CD4-positive, alpha-beta T cell (primary cell): ENCODE data around the gene SLC25A33. TPM values are rescaled to one million over a fixed set of nuclear protein-coding genes. Genes with fewer than 3 reads are reported as not detected.

Experiments used
- ATAC-seq: fragments of 200-7000 bp; cut with Tn5 transposase; one replicate; pipeline ENCODE4 v1.10.0; 2022; ENCODE audit warnings: mild to moderate bottlenecking; ENCODE audit not compliant: poor library complexity
- CTCF ChIA-PET: fragments of 350-600 bp; sonication (Branson Sonifier 250); formaldehyde crosslinking; loops from one replicate; lab custom pipeline; 2021; ENCODE audit warnings: antibody characterized with exemption, inconsistent platforms; lab: Charles Lee
- POLR2A ChIA-PET: fragments of 350-600 bp; sonication (Branson Sonifier 250); formaldehyde crosslinking; loops from one replicate; lab custom pipeline; 2021; ENCODE audit warnings: antibody characterized with exemption, inconsistent platforms; lab: Charles Lee
- DNase-seq, 14 experiments: peaks; one replicate each; pipeline ENCODE4 v3.0.0-alpha.2; 2013 to 2020; ENCODE audit warnings: mixed read lengths in 2 of 14
- H3K27ac ChIP-seq, 2 donors: one replicate each; pipeline versions ENCODE4 v1.5.1 to v1.7.0; 2013; ENCODE audit warnings: low read length in 2 of 2, low read depth in 1 of 2, mild to moderate bottlenecking in 1 of 2
- H3K27me3 ChIP-seq, 2 experiments: 1 replicate in 1 of 2; 2 replicates in 1 of 2; pipeline versions ENCODE4 v1.6.1 to v1.7.0; 2013; ENCODE audit warnings: low read length in 2 of 2, control low read depth in 1 of 2, mild to moderate bottlenecking in 1 of 2, moderate library complexity in 1 of 2; ENCODE audit not compliant: insufficient read depth in 2 of 2, control insufficient read depth in 1 of 2
- H3K36me3 ChIP-seq: one replicate; pipeline ENCODE4 v1.6.1; 2013; ENCODE audit warnings: low read length, control low read depth; ENCODE audit not compliant: insufficient read depth
- H3K4me1 ChIP-seq: one replicate; pipeline ENCODE4 v1.6.1; 2013; ENCODE audit warnings: low read length, control low read depth; ENCODE audit not compliant: insufficient read depth
- H3K4me3 ChIP-seq: one replicate; pipeline ENCODE4 v1.5.1; 2013; ENCODE audit warnings: mild to moderate bottlenecking, low read length, moderate library complexity
- H3K9me3 ChIP-seq, 2 experiments: 1 replicate in 1 of 2; 2 replicates in 1 of 2; pipeline versions ENCODE4 v1.6.1 to v1.7.0; 2013; ENCODE audit warnings: low read length in 2 of 2, mild to moderate bottlenecking in 2 of 2, control low read depth in 1 of 2, moderate library complexity in 1 of 2; ENCODE audit not compliant: control insufficient read depth in 1 of 2, insufficient read depth in 1 of 2
- H3K27ac Mint-ChIP-seq: one replicate; pipeline ENCODE4 v1.8.0; 2020; ENCODE audit warnings: mixed read lengths
- H3K27me3 Mint-ChIP-seq: one replicate; pipeline ENCODE4 v1.8.0; 2021; ENCODE audit warnings: mixed read lengths
- H3K36me3 Mint-ChIP-seq: one replicate; pipeline ENCODE4 v1.8.0; 2021; ENCODE audit warnings: low read depth, mixed read lengths
- H3K4me1 Mint-ChIP-seq: one replicate; pipeline ENCODE4 v1.8.0; 2021; ENCODE audit warnings: low read depth, mixed read lengths
- H3K4me3 Mint-ChIP-seq: one replicate; pipeline ENCODE4 v1.8.0; 2020; ENCODE audit warnings: mild to moderate bottlenecking, mixed read lengths
- H3K9me3 Mint-ChIP-seq: one replicate; pipeline ENCODE4 v1.8.0; 2020; ENCODE audit warnings: mixed read lengths
- CTCF ChIP-seq: fragments of 200-600 bp; IDR thresholded peaks from one replicate; pipeline ENCODE4 v1.8.0; 2022; ENCODE audit warnings: antibody characterized with exemption, mild to moderate bottlenecking
- intact Hi-C, 2 experiments: fragments of 100-400 bp; cut with DNase I in 1 of 2; cut with micrococcal nuclease in 1 of 2; formaldehyde crosslinking; loops; one replicate each; pipeline versions ENCODE4 v1.15.1 to v1.9.0; 2023 to 2025; cut with DNase I, micrococcal nuclease
- total RNA-seq, 174 experiments: library from RNA in 2 of 174; stranded (reverse) in 2 of 174; gene quantifications; one replicate each; pipeline ENCODE4 v1.2.3 and lab custom pipeline; 2021 to 2026

Gene SLC25A33
- total RNA-seq, 2 experiments from 2014 or later = 5.9 to 6.6 TPM

GRCh38 chr1:9633493-9633892 lies 94.2 kb downstream of the SLC25A33 start:
- Histone ChIP-seq H3K9me3 (no peaks in the 10 kb centered on the region), H3K4me3 (no peak overlapping the region), H3K36me3 (peaks cover 22% of the 10 kb centered on the region), H3K27me3 (no peaks in the 10 kb centered on the region), H3K27ac (no peak overlapping the region), H3K4me1 (peaks cover 79% of the 10 kb centered on the region)
- no peak for ATAC-seq
- no peak for DNase-seq
- Mint-ChIP-seq H3K27ac (peak overlapping the region; percentile 92), H3K27me3 (no peaks in the 10 kb centered on the region), H3K4me1 (peaks cover 75% of the 10 kb centered on the region), H3K4me3 (peak overlapping the region; percentile 56), H3K36me3 (peaks cover 77% of the 10 kb centered on the region), H3K9me3 (no peaks in the 10 kb centered on the region)
- TF ChIP-seq CTCF = no peak
- POLR2A ChIA-PET = interaction anchor here (8.1 to 13.1 kb wide), 2 partner anchors 10 to 20 kb away, joined by 164 to 195 read pairs; partner anchors contain the start of gene PIK3CD
- intact Hi-C loops = no loop called here
- CTCF ChIA-PET = no interaction called here

GRCh38 chr1:9634582-9634981 lies 95.3 kb downstream of the SLC25A33 start:
- Histone ChIP-seq H3K4me1 (peaks cover 82% of the 10 kb centered on the region), H3K36me3 (peaks cover 22% of the 10 kb centered on the region), H3K27ac (no peak overlapping the region), H3K27me3 (no peaks in the 10 kb centered on the region), H3K9me3 (no peaks in the 10 kb centered on the region), H3K4me3 (no peak overlapping the region)
- ChIA-PET CTCF (interaction anchor here (1.4 kb wide), 1 partner anchor 8 kb away, joined by 4 read pairs; no protein-coding TSS in a partner anchor), POLR2A (interaction anchor here (0.9 to 13.1 kb wide), 3 partner anchors 10 to 83 kb away, joined by 3 to 164 read pairs (median 5); partner anchors contain the start of gene PIK3CD)
- Mint-ChIP-seq H3K4me3 (peak overlapping the region; percentile 34), H3K4me1 (peaks cover 72% of the 10 kb centered on the region), H3K36me3 (peaks cover 74% of the 10 kb centered on the region), H3K27ac (peak overlapping the region; percentile 92), H3K9me3 (no peaks in the 10 kb centered on the region), H3K27me3 (no peaks in the 10 kb centered on the region)
- DNase-seq = no peak
- no peak for ATAC-seq
- TF ChIP-seq CTCF = no peak
- intact Hi-C loops = no loop called here

Other genes starting within 250 kb of the SLC25A33 start
- gene SPSB1, start 246.6 kb upstream of the SLC25A33 start, total RNA-seq = 1 to 10 TPM; 1.9 to 2.3 TPM
- 1 to 10 TPM; 9.1 to 9.2 TPM for gene TMEM201, start 49.4 kb downstream of the SLC25A33 start, total RNA-seq
- gene PIK3CD, start 112.3 kb downstream of the SLC25A33 start, total RNA-seq = 100 to 1,000 TPM; 202 to 213 TPM